Ascending aorta (tissue), 2 donors: ENCODE data around the gene SIN3A. TPM values are rescaled to one million over a fixed set of nuclear protein-coding genes. Genes with fewer than 3 reads are reported as not detected.
"Not testable (repeated sequence)": the region's sequence is repeated elsewhere in the genome, so short reads cannot be mapped to it uniquely, and the experiment has no call there.

ENCODE experiments used
- DNase-seq, 2 donors: peaks; one replicate each; pipeline ENCODE4 v3.0.0-alpha.2; 2019; ENCODE audit warnings: low spot score in 2 of 2
- H3K27ac ChIP-seq, 2 donors: fragments of 200-600 bp; sonication (generic); one replicate each; pipeline ENCODE4 v1.5.1; 2016 to 2017; ENCODE audit warnings: mild to moderate bottlenecking in 1 of 2
- H3K27me3 ChIP-seq: fragments of 200-600 bp; sonication (generic); one replicate; pipeline ENCODE4 v1.5.1; 2017
- H3K36me3 ChIP-seq, 2 donors: fragments of 200-600 bp; sonication (generic); one replicate each; pipeline ENCODE4 v1.5.1; 2016
- H3K4me1 ChIP-seq, 2 donors: fragments of 200-600 bp; sonication (generic); one replicate each; pipeline ENCODE4 v1.5.1; 2016 to 2017; ENCODE audit warnings: mild to moderate bottlenecking in 1 of 2
- H3K4me3 ChIP-seq, 2 donors: fragments of 200-600 bp; sonication (generic); one replicate each; pipeline ENCODE4 v1.5.1; 2016 to 2017; ENCODE audit warnings: mild to moderate bottlenecking in 1 of 2
- H3K9me3 ChIP-seq, 2 donors: fragments of 200-600 bp; sonication (generic); one replicate each; pipeline ENCODE4 v1.5.1; 2016
- intact Hi-C: fragments of 100-400 bp; cut with DNase I; formaldehyde crosslinking; loops from one replicate; pipeline ENCODE4 v1.15.1; 2023
- total RNA-seq: library from RNA; depleted of rRNA; stranded (reverse); fragments of >200 nt; gene quantifications from one replicate; pipeline ENCODE4 v1.1.0, GENCODE V29; 2016
- TF ChIP-seq, protein P1 (sequence below), 3 experiments: fragments of 200-600 bp in 2 of 3; fragments of 450-650 bp in 1 of 3; sonication (generic) in 2 of 3; IDR thresholded peaks; one replicate each; pipeline ENCODE4 v1.5.1; 2016 to 2019; ENCODE audit warnings: antibody characterized with exemption in 3 of 3, mild to moderate bottlenecking in 1 of 3, moderate library complexity in 1 of 3

The SIN3A gene
- total RNA-seq, 1 donor from 2014 or later = 41.0 TPM

DNA sequence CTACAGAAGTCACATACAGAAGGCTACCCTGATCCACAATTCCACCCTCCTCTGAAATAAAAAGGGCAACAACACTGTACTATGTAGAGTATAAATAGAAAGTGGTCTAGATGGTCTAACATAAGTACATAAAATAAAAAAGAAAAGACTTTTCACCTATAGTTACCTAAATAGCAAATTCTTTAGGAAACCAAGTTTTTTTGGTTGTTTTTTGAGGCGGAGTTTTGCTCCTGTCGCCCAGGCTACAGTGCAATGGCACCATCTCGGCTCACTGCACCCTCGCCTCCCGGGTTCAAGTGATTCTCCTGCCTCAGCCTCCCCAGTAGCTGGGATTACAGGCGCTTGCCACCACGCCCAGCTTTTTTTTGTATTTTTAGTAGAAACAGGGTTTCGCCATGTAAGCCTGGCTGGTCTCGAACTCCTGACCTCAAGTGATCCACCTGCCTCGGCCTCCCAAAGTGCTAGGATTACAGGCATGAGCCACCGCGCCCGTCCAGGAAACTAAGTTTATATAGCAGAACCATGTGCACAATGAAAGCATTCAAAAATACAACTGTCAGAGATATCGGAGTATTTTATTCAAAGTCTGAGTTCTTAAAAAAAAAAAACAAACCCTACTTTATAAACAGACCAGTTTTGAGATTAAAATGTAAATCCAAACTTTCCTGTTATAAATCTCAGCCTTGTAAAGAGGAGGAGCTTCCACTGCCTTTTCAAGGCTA, 1.7 kb downstream of the SIN3A start:
- H3K36me3 ChIP-seq = no peaks in the 10 kb centered on the region
- H3K4me3 ChIP-seq = peak overlapping the region; percentile 86 to 98
- intact Hi-C loops = loop anchor here (1.0 to 10.0 kb wide), 6 partner anchors 81 to 425 kb away; partner anchors contain the start of genes C15orf39, MAN2C1, PPCDC and PTPN9
- peak overlapping the region; percentile 98 to 100 for H3K27ac ChIP-seq
- TF ChIP-seq, protein P1, sequence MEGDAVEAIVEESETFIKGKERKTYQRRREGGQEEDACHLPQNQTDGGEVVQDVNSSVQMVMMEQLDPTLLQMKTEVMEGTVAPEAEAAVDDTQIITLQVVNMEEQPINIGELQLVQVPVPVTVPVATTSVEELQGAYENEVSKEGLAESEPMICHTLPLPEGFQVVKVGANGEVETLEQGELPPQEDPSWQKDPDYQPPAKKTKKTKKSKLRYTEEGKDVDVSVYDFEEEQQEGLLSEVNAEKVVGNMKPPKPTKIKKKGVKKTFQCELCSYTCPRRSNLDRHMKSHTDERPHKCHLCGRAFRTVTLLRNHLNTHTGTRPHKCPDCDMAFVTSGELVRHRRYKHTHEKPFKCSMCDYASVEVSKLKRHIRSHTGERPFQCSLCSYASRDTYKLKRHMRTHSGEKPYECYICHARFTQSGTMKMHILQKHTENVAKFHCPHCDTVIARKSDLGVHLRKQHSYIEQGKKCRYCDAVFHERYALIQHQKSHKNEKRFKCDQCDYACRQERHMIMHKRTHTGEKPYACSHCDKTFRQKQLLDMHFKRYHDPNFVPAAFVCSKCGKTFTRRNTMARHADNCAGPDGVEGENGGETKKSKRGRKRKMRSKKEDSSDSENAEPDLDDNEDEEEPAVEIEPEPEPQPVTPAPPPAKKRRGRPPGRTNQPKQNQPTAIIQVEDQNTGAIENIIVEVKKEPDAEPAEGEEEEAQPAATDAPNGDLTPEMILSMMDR (IDR thresholded peaks at IDR 0.05) = no peak
- no peak for DNase-seq
- no peaks in the 10 kb centered on the region for H3K27me3 ChIP-seq
- no peaks in the 10 kb centered on the region for H3K9me3 ChIP-seq
- H3K4me1 ChIP-seq = peaks cover 2 to 11% of the 10 kb centered on the region in 2 donors

GRCh38 chr15:75448171-75448570, 3.3 kb downstream of the SIN3A start:
- H3K4me1 ChIP-seq = peaks cover 2 to 19% of the 10 kb centered on the region in 2 donors
- H3K4me3 ChIP-seq, H3K9me3 ChIP-seq, H3K27me3 ChIP-seq, H3K27ac ChIP-seq, intact Hi-C loops, H3K36me3 ChIP-seq: not testable (repeated sequence)
- DNase-seq = peak in 1 of 2 donors; percentile 61

GRCh38 chr15:75446151-75446550, 5.3 kb downstream of the SIN3A start:
- DNase-seq = no peak
- intact Hi-C loops = no loop called here

GRCh38 chr15:75445324-75445723, 6.2 kb downstream of the SIN3A start:
- peaks cover 0 to 16% of the 10 kb centered on the region in 2 donors for H3K4me1 ChIP-seq
- intact Hi-C loops, H3K27ac ChIP-seq, DNase-seq, H3K36me3 ChIP-seq, H3K4me3 ChIP-seq, H3K9me3 ChIP-seq, H3K27me3 ChIP-seq: not testable (repeated sequence)

More at GRCh38 chr15:75446151-75446550, 5.3 kb downstream of the SIN3A start:
- Histone ChIP-seq H3K9me3 (no peaks in the 10 kb centered on the region), H3K36me3 (peaks cover 4 to 5% of the 10 kb centered on the region in 2 donors), H3K4me3 (no peak overlapping the region), H3K4me1 (peaks cover 0 to 16% of the 10 kb centered on the region in 2 donors), H3K27me3 (no peaks in the 10 kb centered on the region), H3K27ac (no peak overlapping the region)
- TF ChIP-seq, protein P1 (IDR thresholded peaks at IDR 0.05) = no peak

- H3K4me3 ChIP-seq, H3K27ac ChIP-seq, DNase-seq, intact Hi-C loops, H3K9me3 ChIP-seq, H3K36me3 ChIP-seq, H3K27me3 ChIP-seq: not testable (repeated sequence)
- peaks cover 0 to 11% of the 10 kb centered on the region in 2 donors for H3K4me1 ChIP-seq
These were observed 7.5 kb downstream of the SIN3A start for GRCh38 chr15:75443972-75444453.

DNA sequence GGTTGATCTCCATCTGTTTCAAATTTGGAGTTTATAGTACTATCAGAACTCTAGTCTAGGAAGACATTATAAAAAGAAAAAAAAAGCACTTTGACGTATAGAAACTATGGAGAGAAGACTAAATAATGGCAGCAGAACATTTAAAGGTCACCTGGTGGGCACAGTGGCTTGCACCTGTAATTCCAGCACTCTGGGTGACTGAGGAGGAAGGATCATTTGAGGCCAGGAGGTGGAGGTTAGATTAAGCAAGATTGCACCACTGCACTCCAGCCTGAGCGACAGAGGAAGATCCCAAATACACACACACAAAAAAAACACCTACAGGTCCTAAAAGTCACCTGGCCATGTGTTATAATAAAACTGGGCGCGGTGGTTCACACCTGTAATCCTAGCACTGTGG, 13.8 kb downstream of the SIN3A start:
- no peak overlapping the region for H3K4me3 ChIP-seq
- no peak overlapping the region for H3K27ac ChIP-seq
- no peaks in the 10 kb centered on the region for H3K27me3 ChIP-seq
- DNase-seq = no peak
- intact Hi-C loops = no loop called here
- H3K36me3 ChIP-seq = peaks cover 0 to 2% of the 10 kb centered on the region in 2 donors
- no peaks in the 10 kb centered on the region for H3K9me3 ChIP-seq
- TF ChIP-seq, protein P1 (IDR thresholded peaks at IDR 0.05) = no peak
- H3K4me1 ChIP-seq = no peaks in the 10 kb centered on the region

DNA sequence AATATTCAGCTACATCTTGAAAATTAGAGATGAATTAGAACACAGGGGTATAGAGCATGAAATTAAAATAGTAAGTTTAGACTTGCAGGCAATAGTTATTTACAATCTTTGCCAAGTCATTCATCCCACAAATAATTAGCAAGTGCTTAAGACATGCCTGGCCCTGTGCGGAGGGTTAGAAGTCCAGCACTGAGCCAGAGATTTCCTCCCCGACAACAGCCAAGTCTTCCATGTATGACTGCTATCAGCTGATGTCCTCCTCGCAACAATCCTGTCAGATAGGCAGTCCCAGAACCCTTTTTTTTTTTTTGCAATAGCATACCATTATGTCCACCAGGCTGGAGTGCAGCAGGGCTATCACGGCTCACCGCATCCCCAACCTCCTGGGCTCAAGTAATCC, 14.6 kb downstream of the SIN3A start:
- H3K27ac ChIP-seq = no peak overlapping the region
- no peaks in the 10 kb centered on the region for H3K9me3 ChIP-seq
- intact Hi-C loops = no loop called here
- H3K4me1 ChIP-seq = no peaks in the 10 kb centered on the region
- no peak overlapping the region for H3K4me3 ChIP-seq
- no peaks in the 10 kb centered on the region for H3K36me3 ChIP-seq
- DNase-seq = no peak
- TF ChIP-seq, protein P1 (IDR thresholded peaks at IDR 0.05) = no peak
- H3K27me3 ChIP-seq = no peaks in the 10 kb centered on the region
